Trophoblast cell (in vitro differentiated cells and primary cell): ENCODE measurements around the gene TMIGD2. TPM values are rescaled to one million over a fixed set of nuclear protein-coding genes. Genes with fewer than 3 reads are reported as not detected.
"Not testable (repeated sequence)": the region's sequence is repeated elsewhere in the genome, so short reads cannot be mapped to it uniquely, and the experiment has no call there.

ENCODE experiments used
- DNase-seq, 2 donors: peaks; one replicate each; pipeline ENCODE4 v3.0.0-alpha.2; 2016
- H2AFZ ChIP-seq: 2 replicates; pipeline ENCODE4 v1.6.1; 2013; ENCODE audit warnings: low read length, moderate library complexity, mild to moderate bottlenecking; ENCODE audit not compliant: insufficient read depth, poor library complexity
- H2AK5ac ChIP-seq: 2 replicates; pipeline ENCODE4 v1.6.1; 2013; ENCODE audit warnings: mild to moderate bottlenecking, low read length
- H2BK120ac ChIP-seq: 2 replicates; pipeline ENCODE4 v1.6.1; 2013; ENCODE audit warnings: low read length, mild to moderate bottlenecking, moderate library complexity; ENCODE audit not compliant: insufficient read depth, poor library complexity
- H2BK12ac ChIP-seq: 2 replicates; pipeline ENCODE4 v1.6.1; 2013; ENCODE audit warnings: mild to moderate bottlenecking, low read length, moderate library complexity
- H2BK5ac ChIP-seq: 2 replicates; pipeline ENCODE4 v1.6.1; 2013; ENCODE audit warnings: low read length, low read depth, moderate library complexity, mild to moderate bottlenecking; ENCODE audit not compliant: poor library complexity
- H3K14ac ChIP-seq: 2 replicates; pipeline ENCODE4 v1.6.1; 2013; ENCODE audit warnings: mild to moderate bottlenecking, low read length
- H3K18ac ChIP-seq: 2 replicates; pipeline ENCODE4 v1.6.1; 2013; ENCODE audit warnings: mild to moderate bottlenecking, low read length
- H3K23ac ChIP-seq: 2 replicates; pipeline ENCODE4 v1.6.1; 2013; ENCODE audit warnings: low read length
- H3K27ac ChIP-seq: 2 replicates; pipeline ENCODE4 v1.5.1; 2013; ENCODE audit warnings: low read depth, mild to moderate bottlenecking, inconsistent platforms, low read length, moderate library complexity
- H3K27me3 ChIP-seq: 2 replicates; pipeline ENCODE4 v1.6.1; 2013; ENCODE audit warnings: inconsistent platforms, mild to moderate bottlenecking, low read length, moderate library complexity; ENCODE audit not compliant: insufficient read depth
- H3K36me3 ChIP-seq, 2 experiments: 1 replicate in 1 of 2; 2 replicates in 1 of 2; pipeline ENCODE4 v1.6.1; 2013; ENCODE audit warnings: low read length in 2 of 2, mild to moderate bottlenecking in 2 of 2, moderate library complexity in 1 of 2; ENCODE audit not compliant: insufficient read depth in 2 of 2, control insufficient read depth in 1 of 2
- H3K4ac ChIP-seq: 2 replicates; pipeline ENCODE4 v1.6.1; 2013; ENCODE audit warnings: low read depth, mild to moderate bottlenecking, low read length, moderate library complexity
- H3K4me1 ChIP-seq, 2 experiments: 1 replicate in 1 of 2; 2 replicates in 1 of 2; pipeline ENCODE4 v1.6.1; 2013; ENCODE audit warnings: low read length in 2 of 2, mild to moderate bottlenecking in 2 of 2, moderate library complexity in 1 of 2; ENCODE audit not compliant: insufficient read depth in 2 of 2, control insufficient read depth in 1 of 2
- H3K4me2 ChIP-seq: 2 replicates; pipeline ENCODE4 v1.6.1; 2013; ENCODE audit warnings: inconsistent platforms, mild to moderate bottlenecking, low read length, moderate library complexity
- H3K4me3 ChIP-seq: 2 replicates; pipeline ENCODE4 v1.5.1; 2013; ENCODE audit warnings: mild to moderate bottlenecking, low read depth, low read length, inconsistent platforms
- H3K79me1 ChIP-seq: one replicate; pipeline ENCODE4 v1.6.1; 2013; ENCODE audit warnings: low read length
- H3K79me2 ChIP-seq: 2 replicates; pipeline ENCODE4 v1.6.1; 2013; ENCODE audit warnings: low read length, mild to moderate bottlenecking; ENCODE audit not compliant: control insufficient read depth, insufficient read depth, poor library complexity
- H3K9ac ChIP-seq: 2 replicates; pipeline ENCODE4 v1.6.1; 2013; ENCODE audit warnings: mild to moderate bottlenecking, low read length
- H3K9me3 ChIP-seq: 2 replicates; pipeline ENCODE4 v1.6.1; 2013; ENCODE audit warnings: low read depth, mild to moderate bottlenecking, control low read depth, inconsistent platforms, low read length; ENCODE audit not compliant: insufficient read depth
- H4K12ac ChIP-seq: 2 replicates; pipeline ENCODE4 v1.6.1; 2013; ENCODE audit warnings: low read depth, mild to moderate bottlenecking, low read length, moderate library complexity
- H4K8ac ChIP-seq: 2 replicates; pipeline ENCODE4 v1.6.1; 2013; ENCODE audit warnings: low read depth, mild to moderate bottlenecking, low read length, moderate library complexity
- H4K91ac ChIP-seq: one replicate; pipeline ENCODE4 v1.6.1; 2013; ENCODE audit warnings: low read depth, mild to moderate bottlenecking, low read length, moderate library complexity
- WGBS: extraction: QIAGEN DNeasy Blood & Tissue Kit; methylation state at CpG from one replicate; pipeline ENCODE4 v1.1.7; 2013; ENCODE audit warnings: missing lambda C conversion rate; ENCODE audit not compliant: insufficient read length, insufficient coverage; ENCODE audit errors: extremely low coverage; 5-methylcytosine and 5-hydroxymethylcytosine counted together
- polyA plus RNA-seq: library from polyadenylated mRNA; stranded (reverse); fragments of 200-250 nt; gene quantifications from 2 replicates; pipeline ENCODE4 v1.2.3, GENCODE V29; 2013

Gene TMIGD2
- 0.89 and 1.2 TPM in 2 replicates for polyA plus RNA-seq

- Histone ChIP-seq H3K9me3 (peaks cover 3% of the 10 kb centered on the region), H2AK5ac (no peak within 1 kb of the TSS), H3K4me3 (no peak within 1 kb of the TSS), H2BK5ac (peak within 1 kb of the TSS; percentile 15), H3K4me1 (peaks cover 14 to 17% of the 10 kb centered on the region in 2 experiments), H3K79me2 (no peaks in the 10 kb centered on the region), H3K4me2 (peak within 1 kb of the TSS; percentile 33), H3K27me3 (no peaks in the 10 kb centered on the region), H3K18ac (peak within 1 kb of the TSS; percentile 16), H3K23ac (no peak within 1 kb of the TSS), H3K36me3 (no peaks in the 10 kb centered on the region), H3K9ac (no peak within 1 kb of the TSS), H3K79me1 (peaks cover 7% of the 10 kb centered on the region), H3K4ac (peak within 1 kb of the TSS; percentile 13), H4K8ac (peak within 1 kb of the TSS; percentile 51), H2BK12ac (peak within 1 kb of the TSS; percentile 67), H3K14ac (peak within 1 kb of the TSS; percentile 12), H4K91ac (peak within 1 kb of the TSS; percentile 30), H2BK120ac (peak within 1 kb of the TSS; percentile 76), H3K27ac (peak within 1 kb of the TSS; percentile 36), H2AFZ (no peak within 1 kb of the TSS), H4K12ac (no peak within 1 kb of the TSS)
- WGBS = no CpG with 5 or more reads among the region's 8 CpGs
- no peak for DNase-seq
Measured at GRCh38 chr19:4302243-4302640, at the start of gene TMIGD2. Gene TMIGD2 (minus strand): TSS chr19:4302389. CDS start chr19:4302385, 4 bp downstream.

- H3K4me2 ChIP-seq = no peak overlapping the region
- no CpG with 5 or more reads among the region's 9 CpGs for WGBS
- no peak overlapping the region for H2BK120ac ChIP-seq
- no peak overlapping the region for H3K23ac ChIP-seq
- H2BK12ac ChIP-seq = no peak overlapping the region
- no peaks in the 10 kb centered on the region for H3K79me2 ChIP-seq
- no peak overlapping the region for H2BK5ac ChIP-seq
- H4K8ac ChIP-seq = no peak overlapping the region
- H3K27me3 ChIP-seq = no peaks in the 10 kb centered on the region
- no peak overlapping the region for H3K27ac ChIP-seq
- H3K79me1 ChIP-seq = no peaks in the 10 kb centered on the region
- H3K18ac ChIP-seq = no peak overlapping the region
- no peak overlapping the region for H2AK5ac ChIP-seq
- no peak overlapping the region for H3K14ac ChIP-seq
- peaks cover 3% of the 10 kb centered on the region for H3K9me3 ChIP-seq
- peaks cover 30 to 36% of the 10 kb centered on the region in 2 experiments for H3K36me3 ChIP-seq
- H3K9ac ChIP-seq = no peak overlapping the region
- DNase-seq = no peak
- no peak overlapping the region for H3K4me3 ChIP-seq
- no peaks in the 10 kb centered on the region for H3K4me1 ChIP-seq
- H3K4ac ChIP-seq = no peak overlapping the region
- no peak overlapping the region for H4K12ac ChIP-seq
- H2AFZ ChIP-seq = no peak overlapping the region
- no peak overlapping the region for H4K91ac ChIP-seq
Measured at GRCh38 chr19:4350726-4351125, 48.5 kb upstream of the TMIGD2 start.

GRCh38 chr19:4350111-4350510 is 47.9 kb upstream of the TMIGD2 start:
- no peaks in the 10 kb centered on the region for H3K79me1 ChIP-seq
- H3K79me2 ChIP-seq = no peaks in the 10 kb centered on the region

GRCh38 chr19:4349225-4349624 is 47.0 kb upstream of the TMIGD2 start:
- no CpG with 5 or more reads among the region's 16 CpGs for WGBS
- H2AFZ ChIP-seq, H4K91ac ChIP-seq, H2BK5ac ChIP-seq, H2BK12ac ChIP-seq, H3K9me3 ChIP-seq, H4K8ac ChIP-seq, H3K79me2 ChIP-seq, H3K79me1 ChIP-seq, H3K27ac ChIP-seq, H2BK120ac ChIP-seq, H3K4ac ChIP-seq, H3K14ac ChIP-seq, H4K12ac ChIP-seq, DNase-seq, H3K23ac ChIP-seq, H3K4me2 ChIP-seq, H2AK5ac ChIP-seq, H3K18ac ChIP-seq, H3K4me3 ChIP-seq, H3K4me1 ChIP-seq, H3K27me3 ChIP-seq: not testable (repeated sequence)
- Histone ChIP-seq H3K9ac (peak overlapping the region; percentile 31), H3K36me3 (peaks cover 28 to 31% of the 10 kb centered on the region in 2 experiments)

More at GRCh38 chr19:4350111-4350510, 47.9 kb upstream of the TMIGD2 start:
- no peak overlapping the region for H4K8ac ChIP-seq
- H3K4me3 ChIP-seq = no peak overlapping the region
- H3K4me2 ChIP-seq = no peak overlapping the region
- H3K9ac ChIP-seq = no peak overlapping the region
- no peak overlapping the region for H4K91ac ChIP-seq
- H2BK5ac ChIP-seq = no peak overlapping the region
- no peak overlapping the region for H3K23ac ChIP-seq
- no peak overlapping the region for H3K14ac ChIP-seq
- no peak overlapping the region for H2AFZ ChIP-seq
- peaks cover 35 to 40% of the 10 kb centered on the region in 2 experiments for H3K36me3 ChIP-seq
- H2BK12ac ChIP-seq = no peak overlapping the region
- H4K12ac ChIP-seq = no peak overlapping the region
- DNase-seq = no peak
- no peak overlapping the region for H3K27ac ChIP-seq
- no peaks in the 10 kb centered on the region for H3K4me1 ChIP-seq
- peaks cover 3% of the 10 kb centered on the region for H3K9me3 ChIP-seq
- no peak overlapping the region for H3K4ac ChIP-seq
- WGBS = no CpG with 5 or more reads among the region's 8 CpGs
- H2AK5ac ChIP-seq = no peak overlapping the region
- H3K27me3 ChIP-seq = no peaks in the 10 kb centered on the region
- H3K18ac ChIP-seq = no peak overlapping the region
- no peak overlapping the region for H2BK120ac ChIP-seq
